Ectodermal cell (in vitro differentiated cells): ENCODE measurements around the gene OTOGL.

ENCODE experiments used
- H3K27ac ChIP-seq: 2 replicates; pipeline ENCODE4 v1.7.0; 2013; ENCODE audit warnings: mild to moderate bottlenecking, low read depth, low read length; ENCODE audit not compliant: insufficient read depth, poor library complexity, severe bottlenecking
- H3K27me3 ChIP-seq: 2 replicates; pipeline ENCODE4 v1.7.0; 2013; ENCODE audit warnings: mild to moderate bottlenecking, low read length; ENCODE audit not compliant: insufficient read depth, control insufficient read depth, poor library complexity, severe bottlenecking
- H3K36me3 ChIP-seq: one replicate; pipeline ENCODE4 v1.7.0; 2013; ENCODE audit warnings: low read length; ENCODE audit not compliant: control insufficient read depth, insufficient read depth
- H3K4me1 ChIP-seq: one replicate; pipeline ENCODE4 v1.7.0; 2013; ENCODE audit warnings: low read length; ENCODE audit not compliant: control insufficient read depth, insufficient read depth
- H3K4me3 ChIP-seq: 2 replicates; pipeline ENCODE4 v1.7.0; 2013; ENCODE audit warnings: low read depth, low read length, control low read depth; ENCODE audit not compliant: insufficient read depth
- H3K9me3 ChIP-seq: 2 replicates; pipeline ENCODE4 v1.7.0; 2013; ENCODE audit warnings: mild to moderate bottlenecking, low read length, moderate library complexity; ENCODE audit not compliant: control insufficient read depth
- WGBS, 2 experiments: methylation state at CpG; one replicate each; pipeline ENCODE4 v1.1.7; 2013; ENCODE audit warnings: missing lambda C conversion rate in 2 of 2; 5-methylcytosine and 5-hydroxymethylcytosine counted together

The OTOGL gene

DNA sequence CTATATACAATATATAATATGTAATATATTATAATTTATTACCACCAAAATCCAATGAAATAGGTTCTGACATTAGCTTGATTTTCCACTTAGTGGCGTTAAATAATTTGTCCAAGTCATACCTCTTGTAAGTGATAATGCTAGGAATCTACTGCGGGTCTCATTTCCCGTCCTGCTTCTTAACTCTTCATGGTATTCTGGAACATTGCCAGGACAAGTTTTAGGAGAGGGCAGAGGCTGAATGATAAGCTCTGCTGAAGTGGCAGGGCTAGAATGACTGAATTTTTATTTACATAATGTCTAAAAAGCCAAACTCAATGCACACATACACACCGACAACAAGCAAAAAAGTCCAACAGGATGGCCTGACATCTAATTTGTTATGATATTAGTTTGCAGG lies 274.3 kb downstream of the OTOGL start:
- 91 to 96% methylated on average over 3 to 4 of the region's 4 CpGs for WGBS, 2 experiments

DNA sequence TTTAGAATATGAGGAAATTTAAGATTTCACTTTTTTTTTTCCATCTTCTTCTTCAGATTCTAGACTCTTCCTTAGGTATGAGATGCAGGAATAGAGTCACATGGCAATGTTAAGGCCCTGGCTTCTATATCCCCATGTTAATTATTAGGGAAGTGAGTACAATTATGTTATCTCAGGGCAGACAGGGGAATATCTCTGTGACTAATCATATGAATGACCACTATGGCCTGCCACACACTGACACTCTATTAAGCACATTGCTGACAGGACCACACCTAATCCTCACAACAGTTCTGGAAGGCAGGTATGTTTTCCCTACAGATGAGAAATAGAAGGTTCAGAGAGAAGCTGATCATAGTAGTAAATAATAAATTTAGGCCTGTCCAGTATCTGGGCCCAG lies 275.3 kb downstream of the OTOGL start:
- Histone ChIP-seq H3K36me3 (no peaks in the 10 kb centered on the region), H3K4me1 (no peaks in the 10 kb centered on the region), H3K27ac (no peak overlapping the region), H3K4me3 (no peak overlapping the region), H3K9me3 (no peaks in the 10 kb centered on the region), H3K27me3 (no peaks in the 10 kb centered on the region)

More for the DNA sequence above, 274.3 kb downstream of the OTOGL start:
- H3K27ac ChIP-seq: no peak overlapping the region
- no peak overlapping the region for H3K4me3 ChIP-seq
- H3K27me3 ChIP-seq: no peaks in the 10 kb centered on the region
- no peaks in the 10 kb centered on the region for H3K36me3 ChIP-seq
- H3K4me1 ChIP-seq: no peaks in the 10 kb centered on the region
- H3K9me3 ChIP-seq: no peaks in the 10 kb centered on the region

DNA sequence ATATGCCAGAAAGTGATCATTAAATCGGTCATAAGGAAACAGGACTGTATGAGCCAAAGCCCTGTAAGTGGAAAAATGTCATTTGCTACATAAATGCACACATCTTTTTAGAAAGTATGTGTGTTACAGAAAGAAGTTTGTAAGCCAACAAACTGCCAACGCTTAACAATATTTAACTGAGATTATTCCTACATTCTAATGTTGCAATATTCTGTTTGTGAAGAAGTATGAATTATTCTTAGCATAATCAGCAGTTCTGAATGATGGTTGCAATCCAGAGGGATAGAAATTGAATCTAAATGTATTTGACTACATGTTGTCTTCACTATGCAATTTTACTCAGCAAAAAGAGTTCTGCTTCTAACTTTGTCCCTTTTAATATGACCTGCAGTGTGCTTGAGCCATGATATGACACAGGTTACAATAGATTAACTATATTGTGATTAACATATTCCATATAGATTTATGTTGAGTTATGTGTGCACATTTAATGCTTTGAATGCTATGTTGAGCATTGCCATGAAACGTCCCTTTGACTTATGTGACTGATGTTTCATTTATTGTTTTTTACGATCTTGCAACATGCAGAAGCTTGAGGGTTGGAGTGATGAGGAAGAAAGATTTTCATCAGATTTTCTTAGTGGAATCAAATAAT lies 277.9 kb downstream of the OTOGL start:
- Histone ChIP-seq H3K27me3 (no peaks in the 10 kb centered on the region), H3K4me3 (no peak overlapping the region), H3K4me1 (no peaks in the 10 kb centered on the region), H3K9me3 (no peaks in the 10 kb centered on the region), H3K27ac (no peak overlapping the region), H3K36me3 (no peaks in the 10 kb centered on the region)
- WGBS, 2 experiments: 93 to 99% methylated on average over 3 to 4 of the region's 4 CpGs

DNA sequence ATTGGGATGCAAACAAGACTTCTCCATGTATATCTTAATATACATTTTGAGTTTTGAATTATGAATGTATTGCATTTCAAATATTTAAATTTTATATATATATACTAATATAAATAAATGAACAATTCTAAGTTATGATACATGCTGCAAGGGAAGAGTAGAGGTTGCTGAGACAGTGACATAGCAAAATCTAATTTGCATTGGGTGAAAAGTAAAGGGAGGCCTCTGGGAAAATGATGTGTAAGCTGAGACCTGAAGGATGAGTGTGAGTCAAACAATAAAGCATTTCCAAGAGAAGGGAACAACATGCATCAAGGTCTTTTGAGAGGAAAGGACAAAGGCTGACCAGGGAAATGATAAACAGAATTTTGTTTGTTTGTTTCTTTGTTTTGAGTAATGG lies 281.8 kb downstream of the OTOGL start:
- H3K27ac ChIP-seq: no peak overlapping the region
- H3K27me3 ChIP-seq: no peaks in the 10 kb centered on the region
- no peaks in the 10 kb centered on the region for H3K9me3 ChIP-seq
- H3K4me3 ChIP-seq: no peak overlapping the region
- no peaks in the 10 kb centered on the region for H3K4me1 ChIP-seq
- H3K36me3 ChIP-seq: no peaks in the 10 kb centered on the region

DNA sequence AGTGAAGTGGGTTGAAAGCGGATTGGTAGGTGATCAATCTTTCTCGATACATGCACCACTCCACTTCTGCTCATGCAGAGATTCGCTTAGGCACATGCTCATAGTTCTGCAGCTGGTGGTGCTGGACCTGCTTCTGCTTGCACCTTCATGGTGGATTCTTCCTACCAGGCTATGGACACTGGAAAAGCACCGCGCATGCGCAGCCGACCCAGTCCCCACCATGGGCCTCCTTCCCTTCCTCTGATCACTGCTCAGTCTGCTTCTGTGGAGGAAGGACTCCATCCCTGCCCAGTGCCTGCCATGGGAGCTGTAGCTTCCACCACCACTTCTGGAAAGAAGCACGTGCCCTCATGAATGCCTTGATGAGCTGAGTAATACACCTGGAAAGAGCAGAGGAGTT lies 282.9 kb downstream of the OTOGL start:
- H3K4me1 ChIP-seq: no peaks in the 10 kb centered on the region
- H3K27me3 ChIP-seq: no peaks in the 10 kb centered on the region
- no peaks in the 10 kb centered on the region for H3K9me3 ChIP-seq
- no peak overlapping the region for H3K4me3 ChIP-seq
- no peaks in the 10 kb centered on the region for H3K36me3 ChIP-seq
- no peak overlapping the region for H3K27ac ChIP-seq
- 97% methylated on average over 8 of the region's 8 CpGs for WGBS, 2 experiments

DNA sequence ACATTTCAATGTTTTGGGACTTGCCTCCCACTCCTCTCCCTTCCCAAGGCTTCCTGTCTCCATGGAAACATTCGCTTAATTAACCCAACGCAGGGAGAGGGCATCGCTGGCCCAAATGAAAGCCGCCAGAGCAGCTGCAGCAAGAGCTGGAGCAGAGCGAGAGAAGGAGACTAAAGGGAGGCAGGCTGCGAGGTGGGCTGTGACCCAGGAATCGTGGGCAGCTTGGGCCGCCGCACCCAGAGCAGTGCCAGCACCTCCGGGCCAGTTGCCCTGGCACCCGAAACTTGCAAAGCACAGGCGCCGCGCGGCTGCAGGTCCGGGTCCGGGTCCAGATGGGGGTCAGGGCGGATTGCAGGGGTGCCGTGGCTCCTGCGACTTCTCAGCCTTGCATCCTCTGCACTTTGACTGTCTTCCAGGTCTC lies 301.2 kb downstream of the OTOGL start:
- no peaks in the 10 kb centered on the region for H3K4me1 ChIP-seq
- WGBS, 2 experiments: 92 to 93% methylated on average over 20 of the region's 20 CpGs
- H3K27ac ChIP-seq: no peak overlapping the region
- H3K36me3 ChIP-seq: no peaks in the 10 kb centered on the region
- no peaks in the 10 kb centered on the region for H3K9me3 ChIP-seq
- H3K4me3 ChIP-seq: no peak overlapping the region
- no peaks in the 10 kb centered on the region for H3K27me3 ChIP-seq

DNA sequence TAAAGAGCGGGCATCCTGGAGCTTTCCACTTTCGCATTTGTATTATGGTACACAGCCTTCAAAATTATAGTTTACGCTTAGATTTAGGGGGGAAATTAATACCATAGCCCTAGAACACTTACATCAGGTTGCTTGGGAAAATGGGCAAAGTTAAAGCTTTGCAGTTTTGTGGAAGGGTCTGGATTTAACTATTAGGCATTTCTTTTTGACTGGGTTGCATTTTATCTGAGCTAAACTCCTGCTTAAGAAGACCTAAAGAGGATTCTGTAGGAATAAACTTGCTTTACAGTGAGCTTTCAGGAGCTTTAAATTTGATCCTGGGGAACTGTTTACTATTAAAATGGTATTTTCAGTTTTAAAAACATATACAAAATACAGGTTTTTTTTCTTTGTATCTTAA lies 301.9 kb downstream of the OTOGL start:
- no peak overlapping the region for H3K27ac ChIP-seq
- no peaks in the 10 kb centered on the region for H3K27me3 ChIP-seq
- no peaks in the 10 kb centered on the region for H3K9me3 ChIP-seq
- H3K4me3 ChIP-seq: no peak overlapping the region
- H3K4me1 ChIP-seq: no peaks in the 10 kb centered on the region
- no peaks in the 10 kb centered on the region for H3K36me3 ChIP-seq
- 93 to 100% methylated on average over 1 to 3 of the region's 3 CpGs for WGBS, 2 experiments

DNA sequence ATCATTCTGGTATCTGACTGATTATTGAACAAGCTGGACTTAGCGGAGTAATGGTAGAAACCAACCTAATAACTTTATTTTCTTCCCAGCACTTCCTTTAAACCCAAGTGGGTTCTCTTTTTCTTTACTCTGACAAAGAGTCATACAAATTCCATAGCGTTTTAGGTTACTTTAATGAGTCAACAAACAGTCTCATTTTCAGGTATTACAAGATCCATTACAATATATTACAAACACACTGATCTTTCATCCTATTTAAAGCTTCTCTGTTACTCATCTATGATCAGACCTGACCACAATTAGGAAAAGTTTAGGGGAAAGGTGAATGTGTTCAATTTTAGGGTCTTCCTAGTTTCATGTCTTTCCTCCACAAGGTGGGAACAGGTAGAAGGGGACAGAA lies 305.3 kb downstream of the OTOGL start:
- H3K4me1 ChIP-seq: no peaks in the 10 kb centered on the region
- no peak overlapping the region for H3K27ac ChIP-seq
- H3K9me3 ChIP-seq: no peaks in the 10 kb centered on the region
- WGBS, 2 experiments: 79 to 85% methylated on average over 2 of the region's 2 CpGs
- no peaks in the 10 kb centered on the region for H3K27me3 ChIP-seq
- no peak overlapping the region for H3K4me3 ChIP-seq
- no peaks in the 10 kb centered on the region for H3K36me3 ChIP-seq

DNA sequence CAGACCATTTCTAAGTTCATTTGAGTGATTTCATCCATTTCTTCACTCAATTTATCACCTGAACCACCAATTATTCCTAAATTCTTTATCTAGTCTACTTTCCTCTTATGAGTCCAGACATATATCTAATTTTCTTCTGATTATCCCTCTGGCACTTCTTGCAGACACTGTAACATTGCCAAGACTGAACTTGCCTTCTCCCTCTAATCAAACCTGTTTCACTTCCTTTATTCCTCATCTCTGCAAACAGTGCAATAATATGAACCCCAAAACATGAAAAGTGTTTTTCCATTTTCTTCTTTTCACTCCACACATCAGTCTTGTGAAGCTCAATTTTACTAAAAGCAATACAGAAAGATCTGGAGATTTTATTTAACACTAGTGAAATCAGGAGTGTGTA lies 306.9 kb downstream of the OTOGL start:
- no peaks in the 10 kb centered on the region for H3K36me3 ChIP-seq
- H3K9me3 ChIP-seq: no peaks in the 10 kb centered on the region
- H3K4me3 ChIP-seq: no peak overlapping the region
- H3K27ac ChIP-seq: no peak overlapping the region
- H3K4me1 ChIP-seq: no peaks in the 10 kb centered on the region
- no peaks in the 10 kb centered on the region for H3K27me3 ChIP-seq

DNA sequence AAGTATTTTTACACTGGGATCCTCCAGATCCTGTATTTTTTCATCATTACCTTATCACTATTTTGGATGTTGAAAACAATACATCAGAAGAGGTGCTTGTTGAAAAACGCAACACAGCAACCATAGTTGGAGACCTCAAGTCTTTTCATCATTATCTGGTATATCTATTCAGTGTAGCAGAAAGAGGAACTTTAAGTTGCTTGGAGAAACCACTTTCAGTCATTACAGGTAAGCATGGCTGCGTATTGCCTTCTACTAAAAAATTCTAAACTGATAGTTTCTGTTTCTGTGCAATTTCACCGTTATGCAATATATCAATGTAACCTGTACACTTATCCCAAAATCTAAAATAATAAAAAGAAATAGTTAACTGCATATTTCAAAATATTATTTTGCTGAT lies 312.4 kb downstream of the OTOGL start:
- WGBS, 2 experiments: 86 to 100% methylated on average over 1 to 2 of the region's 3 CpGs
- H3K4me3 ChIP-seq: no peak overlapping the region
- no peaks in the 10 kb centered on the region for H3K27me3 ChIP-seq
- no peak overlapping the region for H3K27ac ChIP-seq
- H3K36me3 ChIP-seq: no peaks in the 10 kb centered on the region
- H3K4me1 ChIP-seq: no peaks in the 10 kb centered on the region
- H3K9me3 ChIP-seq: no peaks in the 10 kb centered on the region

DNA sequence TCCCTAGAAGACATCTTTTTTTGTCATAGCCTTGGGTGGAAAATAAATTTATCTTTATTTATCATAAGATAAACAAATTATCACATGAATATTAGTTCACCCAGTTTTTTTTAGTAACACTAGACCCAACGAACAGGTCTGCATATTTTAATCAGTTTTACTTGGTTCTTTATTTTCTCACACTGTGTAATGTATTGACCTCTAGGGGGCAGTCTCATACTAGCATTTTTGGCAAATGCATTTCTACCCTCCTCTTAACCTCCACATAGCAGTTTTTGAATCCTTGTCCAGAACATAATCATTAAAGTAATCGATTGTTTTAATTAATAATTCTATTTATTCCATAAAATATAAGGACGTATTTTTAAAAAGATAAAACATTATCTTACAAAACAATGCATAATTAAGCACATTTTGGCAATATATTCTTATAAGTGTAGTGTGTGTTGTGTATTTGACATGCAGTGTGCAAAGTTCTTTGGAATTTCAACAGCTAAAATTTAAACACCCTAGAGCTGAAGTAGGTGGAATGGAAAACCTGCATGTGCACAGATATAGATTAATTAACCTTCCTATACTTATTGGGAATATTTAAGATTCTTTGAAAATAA lies 313.1 kb downstream of the OTOGL start:
- 43 to 60% methylated on average over 1 of the region's 3 CpGs for WGBS, 2 experiments

More for the DNA sequence above, 313.1 kb downstream of the OTOGL start:
- Histone ChIP-seq H3K4me1 (no peaks in the 10 kb centered on the region), H3K9me3 (no peaks in the 10 kb centered on the region), H3K36me3 (no peaks in the 10 kb centered on the region), H3K27ac (no peak overlapping the region), H3K27me3 (no peaks in the 10 kb centered on the region), H3K4me3 (no peak overlapping the region)
